SK-N-SH (cell line): ENCODE measurements around the gene IL20RB.

Experiments
- CTCF ChIP-seq: fragments of 200-600 bp; sonication (generic); IDR thresholded peaks from 2 replicates; pipeline ENCODE4 v1.6.1; 2017; ENCODE audit warnings: antibody characterized with exemption, mild to moderate bottlenecking, moderate library complexity
- RCOR1 ChIP-seq: fragments of 150-350 bp; IDR thresholded peaks from 2 replicates; pipeline ENCODE4 v1.6.1; 2017; ENCODE audit warnings: antibody characterized with exemption, low read length
- USF2 ChIP-seq: fragments of 150-350 bp; IDR thresholded peaks from 2 replicates; pipeline ENCODE4 v1.6.1; 2017; ENCODE audit warnings: antibody characterized with exemption, low read length, low read depth, borderline replicate concordance

GRCh38 chr3:136962927-136963326, 5.1 kb downstream of the IL20RB start:
- no peak for TF ChIP-seq RCOR1
- TF ChIP-seq CTCF = no peak
- TF ChIP-seq USF2 = no peak
